Measurements from ENCODE around the gene SUOX. TPM values are rescaled to one million over a fixed set of nuclear protein-coding genes. Genes with fewer than 3 reads are reported as not detected.
"Not testable (repeated sequence)": the region's sequence is repeated elsewhere in the genome, so short reads cannot be mapped to it uniquely, and the experiment has no call there.

Gene SUOX
- total RNA-seq, 4 donors from 2014 or later: 5.1 to 35.5 (median 26.7) TPM

GRCh38 chr12:56041552-56042429, 44.7 kb downstream of the SUOX start, which contains the start of gene RPS26:
RPS26 (plus strand) TSS chr12:56041918; CDS start chr12:56042167, 249 bp downstream.
- H3K27me3 ChIP-seq: no peaks in the 10 kb centered on the region
- intact Hi-C loops (cut with DNase I; ENCODE audit: low total_unique reads): loop anchor here (10.0 kb wide), 1 partner anchor 47 kb away; the partner anchor contains the start of gene SUOX
- H3K9me3 ChIP-seq: no peaks in the 10 kb centered on the region
- H3K27ac ChIP-seq: peak within 1 kb of the TSS; percentile 91 to 92
- peak; percentile 96 to 97 for DNase-seq
- H3K36me3 ChIP-seq: no peaks in the 10 kb centered on the region
- peaks cover 0 to 14% of the 10 kb centered on the region in 2 donors for H3K4me1 ChIP-seq
- peak in 3 of 4 experiments; percentile 19 to 66 (median 57) for TF ChIP-seq CTCF (IDR thresholded peaks at IDR 0.05)
- TF ChIP-seq POLR2A (IDR thresholded peaks at IDR 0.05): peak; percentile 23 to 73
- H3K4me3 ChIP-seq: peak within 1 kb of the TSS; percentile 72 to 79

GRCh38 chr12:56042430-56042813, 45.3 kb downstream of the SUOX start:
- not testable (repeated sequence) for H3K36me3 ChIP-seq, H3K9me3 ChIP-seq, DNase-seq, H3K27me3 ChIP-seq
- peak overlapping the region; percentile 91 to 92 for H3K27ac ChIP-seq
- H3K4me1 ChIP-seq: peaks cover 0 to 14% of the 10 kb centered on the region in 2 donors
- intact Hi-C loops (cut with DNase I; ENCODE audit: low total_unique reads): loop anchor here (10.0 kb wide), 1 partner anchor 48 kb away; the partner anchor contains the start of gene SUOX
- peak overlapping the region; percentile 72 to 79 for H3K4me3 ChIP-seq

GRCh38 chr12:56042843-56043242, 45.8 kb downstream of the SUOX start:
- H3K9me3 ChIP-seq: no peaks in the 10 kb centered on the region
- H3K4me1 ChIP-seq: peaks cover 0 to 14% of the 10 kb centered on the region in 2 donors
- no peaks in the 10 kb centered on the region for H3K36me3 ChIP-seq
- H3K4me3 ChIP-seq: peak overlapping the region; percentile 72 to 79
- H3K27ac ChIP-seq: peak overlapping the region; percentile 91 to 92
- TF ChIP-seq CTCF (IDR thresholded peaks at IDR 0.05) (no peak), POLR2A (IDR thresholded peaks at IDR 0.05) (no peak)
- intact Hi-C loops (cut with DNase I; ENCODE audit: low total_unique reads): loop anchor here (10.0 kb wide), 1 partner anchor 48 kb away; the partner anchor contains the start of gene SUOX
- H3K27me3 ChIP-seq: no peaks in the 10 kb centered on the region
- no peak for DNase-seq

GRCh38 chr12:56046027-56046780, 49.1 kb downstream of the SUOX start:
- intact Hi-C loops (cut with DNase I; ENCODE audit: low total_unique reads): loop anchor here (10.0 kb wide), 1 partner anchor 51 kb away; the partner anchor contains the start of gene SUOX
- H3K4me3 ChIP-seq: no peak overlapping the region
- DNase-seq: no peak
- no peaks in the 10 kb centered on the region for H3K27me3 ChIP-seq
- H3K27ac ChIP-seq: peak overlapping the region in 1 of 2 donors; percentile 53
- no peaks in the 10 kb centered on the region for H3K9me3 ChIP-seq
- H3K4me1 ChIP-seq: peaks cover 0 to 14% of the 10 kb centered on the region in 2 donors
- no peak for TF ChIP-seq POLR2A (IDR thresholded peaks at IDR 0.05)
- TF ChIP-seq CTCF (IDR thresholded peaks at IDR 0.05): no peak
- H3K36me3 ChIP-seq: no peaks in the 10 kb centered on the region

GRCh38 chr12:56053407-56053893, 56.4 kb downstream of the SUOX start:
- H3K4me1 ChIP-seq: no peaks in the 10 kb centered on the region
- H3K36me3 ChIP-seq: no peaks in the 10 kb centered on the region
- H3K9me3 ChIP-seq: no peaks in the 10 kb centered on the region
- no peaks in the 10 kb centered on the region for H3K27me3 ChIP-seq
- TF ChIP-seq POLR2A (IDR thresholded peaks at IDR 0.05): no peak
- no peak for TF ChIP-seq CTCF (IDR thresholded peaks at IDR 0.05)
- H3K27ac ChIP-seq: no peak overlapping the region
- no peak overlapping the region for H3K4me3 ChIP-seq
- intact Hi-C loops (cut with DNase I; ENCODE audit: low total_unique reads): no loop called here
- DNase-seq: no peak

Measured in uterus (tissue), 4 donors.